Tibial nerve (tissue), 3 donors: ENCODE measurements around the gene CYP4F8.

ENCODE experiments used
- POLR2A ChIP-seq, 2 donors: fragments of 450-650 bp; IDR thresholded peaks; one replicate each; pipeline ENCODE4 v1.6.1; 2017; ENCODE audit warnings: antibody characterized with exemption in 2 of 2, mild to moderate bottlenecking in 2 of 2, moderate library complexity in 2 of 2
- TF ChIP-seq, protein P1 (sequence below), 5 experiments: fragments of 200-600 bp in 3 of 5; fragments of 450-650 bp in 2 of 5; sonication (generic) in 3 of 5; IDR thresholded peaks; one replicate each; pipeline ENCODE4 v1.5.1; 2016 to 2019; ENCODE audit warnings: antibody characterized with exemption in 5 of 5, mild to moderate bottlenecking in 3 of 5, moderate library complexity in 2 of 5

DNA sequence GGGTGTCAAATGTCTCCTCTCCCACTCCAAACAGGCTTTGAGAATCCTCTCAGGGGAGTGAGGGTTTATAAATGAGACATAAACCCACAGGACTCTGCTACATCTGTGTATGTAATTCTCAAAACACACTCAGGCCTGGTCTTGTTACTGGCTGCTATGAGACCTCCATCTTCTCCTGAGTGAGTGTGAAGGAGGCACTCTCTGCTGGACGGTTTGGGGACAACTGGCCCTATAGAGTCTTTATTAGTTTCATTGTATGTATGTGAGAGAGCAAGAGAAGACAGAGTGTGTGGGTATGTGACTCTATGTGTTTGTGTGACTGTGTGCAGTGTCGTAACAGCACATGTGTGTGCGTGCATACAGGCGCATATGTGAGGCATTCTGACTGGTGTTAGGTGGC lies 48.2 kb downstream of the CYP4F8 start:
- TF ChIP-seq, protein P1, sequence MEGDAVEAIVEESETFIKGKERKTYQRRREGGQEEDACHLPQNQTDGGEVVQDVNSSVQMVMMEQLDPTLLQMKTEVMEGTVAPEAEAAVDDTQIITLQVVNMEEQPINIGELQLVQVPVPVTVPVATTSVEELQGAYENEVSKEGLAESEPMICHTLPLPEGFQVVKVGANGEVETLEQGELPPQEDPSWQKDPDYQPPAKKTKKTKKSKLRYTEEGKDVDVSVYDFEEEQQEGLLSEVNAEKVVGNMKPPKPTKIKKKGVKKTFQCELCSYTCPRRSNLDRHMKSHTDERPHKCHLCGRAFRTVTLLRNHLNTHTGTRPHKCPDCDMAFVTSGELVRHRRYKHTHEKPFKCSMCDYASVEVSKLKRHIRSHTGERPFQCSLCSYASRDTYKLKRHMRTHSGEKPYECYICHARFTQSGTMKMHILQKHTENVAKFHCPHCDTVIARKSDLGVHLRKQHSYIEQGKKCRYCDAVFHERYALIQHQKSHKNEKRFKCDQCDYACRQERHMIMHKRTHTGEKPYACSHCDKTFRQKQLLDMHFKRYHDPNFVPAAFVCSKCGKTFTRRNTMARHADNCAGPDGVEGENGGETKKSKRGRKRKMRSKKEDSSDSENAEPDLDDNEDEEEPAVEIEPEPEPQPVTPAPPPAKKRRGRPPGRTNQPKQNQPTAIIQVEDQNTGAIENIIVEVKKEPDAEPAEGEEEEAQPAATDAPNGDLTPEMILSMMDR (IDR thresholded peaks at IDR 0.05): no peak
- no peak for TF ChIP-seq POLR2A (IDR thresholded peaks at IDR 0.05)
